LoVo (cell line): ENCODE data around the gene OLFM1.

Experiments used
- DNase-seq: peaks from one replicate; pipeline ENCODE4 v3.0.0-alpha.2; 2016; ENCODE audit warnings: low spot score

The OLFM1 gene

DNA sequence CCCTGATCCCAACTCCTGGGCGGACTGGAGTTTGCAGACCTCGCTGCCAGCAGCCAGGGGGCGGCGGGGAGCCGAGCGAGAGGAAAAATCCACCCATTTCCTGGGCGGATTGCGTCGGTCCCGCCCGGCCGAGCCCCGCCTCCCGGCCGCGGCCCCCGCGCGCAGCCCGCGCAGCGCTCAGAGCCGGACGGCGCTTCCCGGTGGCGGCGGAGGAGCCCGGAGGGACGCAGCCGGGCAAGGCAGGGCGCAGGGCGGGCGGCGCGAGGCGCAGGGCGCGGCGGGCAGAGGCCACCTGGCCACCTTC lies at the start of gene OLFM1:
OLFM1 (plus strand) TSS at position 180 of the 304 bp plus-strand sequence. CDS start 322 bp downstream, outside the sequence.
- DNase-seq: peak; percentile 48

DNA sequence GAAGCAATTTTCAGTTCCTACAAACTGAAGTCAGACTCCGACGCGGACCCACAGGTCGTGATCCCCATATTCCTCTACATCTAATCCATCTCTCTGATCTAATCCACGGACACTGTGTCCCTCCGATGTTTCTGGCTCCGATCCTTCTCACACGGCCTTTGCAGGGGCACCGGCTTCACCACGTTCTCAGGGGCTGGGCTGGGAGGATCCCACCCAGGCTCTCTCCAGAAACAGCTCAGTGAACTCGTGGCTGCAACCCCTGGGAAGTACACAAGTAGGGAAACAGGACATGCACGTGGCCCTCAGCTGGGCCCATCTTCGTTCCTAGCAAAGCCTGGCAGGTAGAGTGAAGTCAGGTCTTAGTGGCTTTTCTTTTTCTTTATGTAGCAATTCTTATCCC lies 49.1 kb upstream of the OLFM1 start:
- DNase-seq: no peak

DNA sequence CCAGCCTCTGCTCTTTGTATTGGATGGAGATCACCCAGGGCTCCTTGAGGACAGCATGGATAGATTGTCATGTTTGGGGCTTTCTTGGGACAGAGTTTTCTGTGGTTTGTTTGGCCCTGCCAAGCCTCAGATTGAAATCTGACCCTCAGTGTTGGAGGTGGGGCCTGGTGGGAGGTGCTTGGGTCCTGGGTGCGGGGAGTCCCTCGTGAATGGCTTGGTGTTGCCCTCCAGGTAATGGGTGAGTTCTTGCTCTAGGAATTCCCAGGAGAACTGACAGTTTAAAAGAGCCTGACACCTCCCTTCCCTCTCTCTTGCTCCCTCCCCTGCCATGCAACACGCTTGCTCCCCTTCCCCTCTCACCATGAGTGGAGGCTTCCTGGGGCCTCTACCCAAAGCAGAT lies 48.6 kb upstream of the OLFM1 start:
- DNase-seq: no peak

DNA sequence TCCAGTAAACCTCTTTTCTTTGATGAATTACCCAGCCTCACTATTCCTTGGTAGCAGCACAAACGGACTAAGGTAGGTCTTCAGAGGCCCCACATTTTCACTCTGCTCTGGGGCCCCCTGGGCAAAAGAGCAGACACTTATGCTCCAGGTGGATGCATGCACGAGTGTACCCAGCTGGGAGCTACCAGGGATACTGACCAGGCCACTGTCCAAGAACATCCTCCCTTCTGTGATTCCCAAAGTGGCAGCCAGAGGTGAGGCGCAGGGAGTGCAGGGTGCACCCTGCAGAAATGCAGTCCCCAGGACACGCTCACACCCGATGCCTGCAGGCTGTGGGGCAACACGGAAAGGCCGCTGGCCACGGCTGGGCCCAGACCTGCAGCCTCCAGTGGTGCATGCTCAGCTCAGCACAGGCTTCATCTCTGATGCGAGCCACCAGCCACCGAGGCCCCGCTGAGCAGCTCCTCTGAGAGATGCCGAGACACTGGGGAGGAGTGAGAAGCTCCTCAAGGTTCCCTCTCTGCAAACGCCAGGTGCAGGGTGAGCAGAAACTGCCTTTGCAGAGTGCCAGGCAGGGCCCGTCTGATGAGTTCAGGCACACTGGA lies 48.1 kb upstream of the OLFM1 start:
- no peak for DNase-seq

- no peak for DNase-seq
Observed at GRCh38 chr9:135039916-135040645, 47.4 kb upstream of the OLFM1 start.

GRCh38 chr9:135040892-135041291 lies 46.6 kb upstream of the OLFM1 start:
- DNase-seq: no peak

GRCh38 chr9:135043345-135043744 lies 44.1 kb upstream of the OLFM1 start:
- DNase-seq: no peak

- no peak for DNase-seq
Observed at GRCh38 chr9:135045264-135045927, 42.1 kb upstream of the OLFM1 start.

DNA sequence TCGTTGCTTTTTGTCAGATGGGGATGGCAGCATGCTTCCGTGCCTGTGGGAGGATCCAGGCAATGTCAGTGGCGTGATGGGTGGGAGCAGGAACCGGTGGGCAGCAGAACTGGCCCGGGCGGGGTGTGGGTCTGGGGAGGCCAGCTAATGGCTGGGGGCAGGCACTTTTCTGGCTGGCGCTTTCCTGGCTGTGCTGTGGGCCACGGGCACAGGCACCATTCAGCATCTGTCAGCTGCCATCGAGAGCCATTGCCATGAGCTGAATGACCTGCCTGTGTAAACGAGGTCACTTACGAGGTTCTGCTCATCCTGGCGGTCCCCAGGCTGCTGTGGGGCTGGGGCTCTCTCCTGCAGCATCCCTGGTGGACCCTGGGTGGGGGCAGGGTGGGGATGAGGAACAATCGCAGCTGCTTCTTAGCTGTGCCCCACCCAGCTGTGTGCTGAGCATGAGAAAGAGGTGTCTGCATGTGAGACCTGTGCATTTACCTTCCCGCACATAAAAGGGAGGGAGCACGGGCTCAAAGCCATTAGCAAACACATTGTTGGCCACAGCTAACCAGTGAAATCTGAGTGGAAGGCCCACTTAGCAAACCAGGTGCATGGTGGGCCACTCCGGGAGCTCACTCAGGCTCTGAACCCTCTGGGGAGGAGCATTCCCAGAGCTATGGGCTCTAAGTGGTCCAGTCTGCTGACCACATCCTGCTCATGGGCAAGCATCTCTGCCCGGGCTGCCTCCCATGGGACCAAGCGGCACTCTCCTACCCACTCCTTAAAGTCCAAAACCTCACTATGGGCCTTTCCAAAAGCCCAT lies 41.3 kb upstream of the OLFM1 start:
- no peak for DNase-seq

GRCh38 chr9:135046739-135047350 lies 40.6 kb upstream of the OLFM1 start:
- no peak for DNase-seq

DNA sequence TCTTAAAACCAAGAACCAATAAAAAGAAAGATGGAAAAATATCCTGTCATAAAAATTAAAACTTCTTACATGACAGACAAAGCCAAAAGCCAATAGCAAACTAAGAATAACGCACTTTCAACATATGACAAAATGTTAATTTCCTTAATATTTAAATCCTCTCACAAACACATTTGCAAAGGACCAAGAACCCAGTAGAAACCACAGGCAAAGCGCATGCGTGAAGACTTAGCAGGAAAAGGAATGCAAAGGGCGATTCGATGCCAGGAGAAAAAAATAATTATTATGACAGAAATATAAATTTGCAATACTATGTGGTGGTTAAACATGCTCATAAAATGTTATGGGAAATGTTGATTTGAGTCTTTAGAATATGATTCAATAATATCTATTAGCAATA lies 39.9 kb upstream of the OLFM1 start:
- DNase-seq: no peak

DNA sequence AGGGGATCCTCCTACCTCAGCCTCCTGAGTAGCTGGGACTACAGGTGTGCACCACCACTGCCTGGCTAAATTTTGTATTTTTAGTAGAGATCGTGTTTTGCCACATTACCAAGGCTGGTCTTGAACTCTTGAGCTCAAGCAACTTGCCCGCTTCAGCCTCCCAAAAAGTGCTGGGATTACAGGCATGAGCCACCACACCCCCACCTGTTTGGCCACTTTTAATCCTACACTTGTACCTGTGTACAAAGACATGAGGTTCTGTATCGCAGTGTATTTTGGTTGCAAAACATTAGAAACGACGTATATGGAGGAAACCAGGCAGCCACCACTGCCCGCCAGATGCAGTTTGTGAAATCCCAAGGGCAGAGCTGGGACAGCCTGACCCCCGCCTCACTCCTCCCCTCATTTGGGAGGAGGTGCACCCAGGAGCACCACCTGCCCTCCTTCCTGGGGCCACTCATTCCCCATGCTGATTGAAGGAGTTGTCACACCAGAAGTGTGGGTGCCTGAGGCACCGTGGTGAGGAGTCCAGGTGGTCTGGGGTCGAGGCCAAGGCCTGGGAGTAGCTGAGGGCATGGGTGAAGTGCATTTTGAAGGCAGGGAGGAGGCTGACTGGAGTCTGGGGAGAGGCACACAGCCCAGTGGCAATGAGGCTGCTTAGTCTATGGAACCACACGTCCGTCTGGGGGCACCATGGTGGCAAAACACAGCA lies 39.3 kb upstream of the OLFM1 start:
- no peak for DNase-seq

DNA sequence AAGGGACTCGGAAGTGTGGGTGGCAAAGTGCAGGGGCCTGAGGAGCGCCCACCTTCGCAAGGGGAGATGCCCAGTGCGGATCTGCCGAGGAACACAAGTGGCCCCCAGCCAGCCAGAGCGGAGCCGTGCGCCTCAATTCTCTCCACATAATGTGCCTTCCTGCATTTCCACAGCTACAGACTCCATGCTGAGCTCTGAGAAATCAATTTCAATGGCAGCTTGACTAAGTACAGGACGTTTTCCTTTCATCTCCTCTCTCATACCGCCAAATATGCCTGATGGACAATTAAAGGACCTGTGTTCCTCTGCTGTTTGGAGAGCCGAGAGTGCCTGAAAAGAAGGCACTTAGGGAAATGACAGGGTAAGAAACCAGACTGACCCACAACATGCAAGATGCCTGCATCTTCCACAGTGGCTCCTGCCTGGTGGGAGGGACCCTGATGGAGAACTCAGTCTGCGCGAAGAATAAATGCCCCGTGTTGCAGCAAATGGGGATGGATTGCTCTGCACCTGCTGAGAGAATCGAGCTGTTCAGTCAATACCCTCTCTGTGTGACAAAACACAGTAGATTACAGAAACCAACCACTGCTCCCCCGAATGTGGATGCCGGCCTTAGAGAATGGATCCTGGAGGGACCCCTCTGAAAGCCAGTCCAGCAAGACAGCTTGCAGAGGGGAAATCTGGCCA lies 38.6 kb upstream of the OLFM1 start:
- DNase-seq: no peak

- DNase-seq: no peak
Observed at GRCh38 chr9:135049460-135049859, 38.0 kb upstream of the OLFM1 start.

DNA sequence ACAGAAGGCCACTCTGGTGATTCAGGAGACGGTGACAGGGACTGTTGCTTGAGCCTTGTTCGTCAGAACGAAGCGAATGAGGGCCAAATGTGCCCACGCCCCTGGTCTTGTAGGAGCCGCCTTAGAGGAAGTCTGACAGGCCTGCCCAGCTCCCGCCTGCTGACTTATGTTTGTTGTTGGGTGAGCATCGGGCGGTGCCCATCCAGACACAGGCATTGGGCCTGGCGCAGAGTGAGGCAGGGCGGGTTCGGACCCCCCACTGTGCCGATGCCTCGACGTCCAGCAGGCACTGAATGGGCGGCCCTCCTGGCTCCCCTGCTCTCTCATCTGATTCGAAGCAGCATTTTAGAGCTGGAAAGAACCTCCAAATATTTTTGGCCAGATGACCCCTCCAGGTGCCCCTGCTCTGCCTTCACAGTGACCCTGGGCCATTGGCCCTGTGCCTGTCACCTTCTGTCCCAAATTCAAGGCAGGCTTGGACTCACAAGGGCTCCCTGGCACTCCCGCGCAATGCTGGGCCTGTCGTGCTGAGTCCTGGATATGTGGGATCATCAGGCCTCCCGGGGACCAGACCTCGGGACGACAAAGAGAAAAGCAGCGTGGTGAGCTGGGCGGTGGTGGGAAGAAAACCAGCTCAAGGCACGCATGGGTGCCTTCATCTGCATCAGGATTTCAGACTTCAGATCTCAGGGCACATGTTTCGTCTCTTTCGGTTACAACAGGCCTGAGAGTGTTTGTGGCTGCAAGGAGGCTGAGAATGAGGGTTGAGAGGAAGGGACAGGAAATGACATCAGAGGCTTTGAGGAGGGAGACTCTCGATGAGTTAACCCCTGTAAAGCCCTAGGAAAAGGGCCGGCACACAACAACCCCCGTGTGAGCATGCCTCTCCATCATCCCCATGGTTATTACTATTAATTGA lies 37.1 kb upstream of the OLFM1 start:
- DNase-seq: no peak

GRCh38 chr9:135051316-135052038 lies 36.0 kb upstream of the OLFM1 start:
- DNase-seq: no peak

GRCh38 chr9:135053133-135053532 lies 34.3 kb upstream of the OLFM1 start:
- no peak for DNase-seq

DNA sequence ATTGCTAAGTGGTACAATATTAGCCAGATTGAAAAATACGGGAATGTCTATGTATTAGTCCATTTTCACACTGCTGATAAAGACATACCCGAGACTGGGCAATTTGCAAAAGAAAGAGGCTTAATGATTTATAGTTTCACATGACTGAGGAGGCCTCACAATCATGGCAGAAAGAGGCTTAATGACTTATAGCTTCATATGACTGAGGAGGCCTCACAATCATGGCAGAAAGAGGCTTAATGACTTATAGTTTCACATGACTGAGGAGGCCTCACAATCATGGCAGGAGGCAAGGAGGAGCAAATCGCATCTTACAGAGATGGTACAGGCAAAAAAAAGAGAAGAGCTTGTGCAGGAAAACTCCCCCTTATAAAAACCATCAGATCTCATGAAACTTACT lies 32.3 kb upstream of the OLFM1 start:
- DNase-seq: no peak

DNA sequence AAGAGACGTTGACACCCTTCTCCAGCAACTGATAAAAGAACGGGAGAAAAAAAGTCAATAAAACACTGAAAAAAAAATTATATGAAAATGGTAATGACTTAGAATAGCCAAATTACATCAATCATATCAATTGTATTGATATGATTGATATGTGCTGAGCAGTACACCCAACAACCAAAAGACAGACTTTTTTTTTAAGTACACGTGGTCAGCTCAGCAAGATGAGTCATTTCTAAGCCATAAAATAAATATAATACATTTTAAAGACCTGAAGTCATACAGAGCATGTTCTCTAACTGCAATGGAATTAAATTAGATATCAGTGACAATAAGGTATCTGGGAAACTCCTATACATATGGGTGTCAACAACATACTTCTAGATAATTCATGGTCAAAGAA lies 30.9 kb upstream of the OLFM1 start:
- DNase-seq: no peak
